Measurements from ENCODE around the gene GSE1.

GSE1 gene

GRCh38 chr16:85613604-85614337, 649 bp downstream of the GSE1 start:
- Mint-ChIP-seq H3K4me1 (ENCODE audit: low read depth) (peaks cover 64% of the 10 kb centered on the region), H3K27ac (no peak overlapping the region), H3K36me3 (ENCODE audit: low read depth) (no peaks in the 10 kb centered on the region), H3K27me3 (no peaks in the 10 kb centered on the region), H3K9me3 (no peaks in the 10 kb centered on the region), H3K4me3 (no peak overlapping the region)

- H3K9me3 Mint-ChIP-seq: no peaks in the 10 kb centered on the region
- H3K27me3 Mint-ChIP-seq: no peaks in the 10 kb centered on the region
- H3K36me3 Mint-ChIP-seq (ENCODE audit: low read depth): no peaks in the 10 kb centered on the region
- peaks cover 57% of the 10 kb centered on the region for H3K4me1 Mint-ChIP-seq (ENCODE audit: low read depth)
- no peak overlapping the region for H3K27ac Mint-ChIP-seq
- H3K4me3 Mint-ChIP-seq: peak overlapping the region; percentile 63
Measured at GRCh38 chr16:85614338-85615013, 1.4 kb downstream of the GSE1 start.

- no peaks in the 10 kb centered on the region for H3K9me3 Mint-ChIP-seq
- H3K4me1 Mint-ChIP-seq (ENCODE audit: low read depth): peaks cover 49% of the 10 kb centered on the region
- H3K36me3 Mint-ChIP-seq (ENCODE audit: low read depth): no peaks in the 10 kb centered on the region
- H3K27me3 Mint-ChIP-seq: no peaks in the 10 kb centered on the region
- peak overlapping the region; percentile 21 for H3K27ac Mint-ChIP-seq
- H3K4me3 Mint-ChIP-seq: peak overlapping the region; percentile 63
Measured at GRCh38 chr16:85615014-85615851, 2.1 kb downstream of the GSE1 start.

DNA sequence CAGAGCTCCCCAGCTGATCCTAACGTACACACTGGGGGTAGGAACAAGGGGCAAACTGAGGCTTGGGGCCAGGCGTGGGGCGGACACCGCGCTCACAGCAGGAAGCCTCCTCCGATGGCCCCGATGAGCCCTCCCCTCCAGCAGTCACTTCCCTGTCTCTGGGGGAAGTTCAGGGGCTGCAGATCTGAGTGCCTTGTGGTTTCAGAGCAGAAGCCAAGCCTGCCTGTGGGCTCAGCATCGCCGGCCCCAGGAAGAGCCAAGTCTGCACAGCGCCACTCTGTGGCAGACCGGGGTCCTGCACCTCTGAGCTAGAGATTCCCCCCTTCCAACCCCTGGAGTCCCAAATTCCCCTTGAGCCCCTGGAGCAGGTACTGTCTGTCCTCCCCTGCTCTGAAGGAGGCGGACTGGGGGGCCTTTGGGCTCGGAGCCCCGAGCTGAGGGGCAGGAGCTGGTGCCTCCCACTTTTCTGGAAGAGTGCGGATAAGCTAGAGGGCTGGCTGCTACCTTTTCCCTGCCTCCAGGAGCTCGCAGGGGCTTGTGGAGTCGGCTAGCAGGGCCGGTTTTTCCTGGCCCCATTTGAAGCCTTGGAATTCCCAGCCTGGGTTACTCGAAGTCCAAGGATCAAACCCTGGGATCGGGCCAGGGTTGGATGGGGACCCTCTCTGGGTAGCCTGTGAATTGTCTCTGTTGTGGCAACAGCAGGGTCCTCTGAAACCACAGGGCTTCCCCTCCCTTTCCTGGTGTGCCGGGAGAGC, 2.9 kb downstream of the GSE1 start:
- Mint-ChIP-seq H3K4me1 (ENCODE audit: low read depth) (peaks cover 49% of the 10 kb centered on the region), H3K27me3 (no peaks in the 10 kb centered on the region), H3K4me3 (peak overlapping the region; percentile 76)

DNA sequence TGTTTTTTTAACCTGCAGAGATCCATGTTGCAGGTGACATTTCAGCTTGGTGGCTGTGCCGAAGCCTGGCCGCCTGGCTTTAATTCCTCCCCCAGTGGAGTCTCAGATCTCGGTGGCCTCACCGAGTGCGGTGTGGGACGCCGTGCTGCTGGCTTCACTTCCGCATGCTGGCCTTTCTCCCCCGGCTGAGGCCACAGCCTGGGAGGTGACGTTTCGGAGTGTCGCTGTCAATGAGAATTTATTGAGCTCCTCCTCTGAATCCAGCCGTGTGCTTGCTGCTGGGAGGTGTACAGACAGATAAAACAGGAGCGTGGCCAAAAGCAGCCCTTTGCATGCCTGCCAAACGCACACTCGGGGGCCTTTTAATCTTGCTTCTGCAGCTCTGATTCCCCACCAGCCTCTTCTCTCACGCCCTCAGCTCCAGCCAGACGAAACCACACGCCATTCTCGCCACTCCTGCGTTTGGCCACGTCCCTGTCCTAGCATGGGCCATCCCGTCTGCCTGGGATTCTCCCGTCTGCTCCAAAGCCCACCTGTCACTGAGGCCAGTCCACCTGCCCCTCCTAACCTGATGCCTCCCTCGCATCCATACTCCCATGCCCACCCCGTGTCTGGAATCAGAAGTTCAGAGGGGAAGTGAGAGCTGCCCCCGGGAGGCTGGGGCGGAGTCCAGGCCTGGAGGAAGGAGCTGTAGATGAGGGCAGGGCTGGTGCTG, 3.6 kb downstream of the GSE1 start:
- H3K36me3 Mint-ChIP-seq (ENCODE audit: low read depth): no peaks in the 10 kb centered on the region
- peak overlapping the region; percentile 72 for H3K27ac Mint-ChIP-seq
- no peaks in the 10 kb centered on the region for H3K27me3 Mint-ChIP-seq
- H3K4me3 Mint-ChIP-seq: peak overlapping the region; percentile 76
- no peaks in the 10 kb centered on the region for H3K9me3 Mint-ChIP-seq
- H3K4me1 Mint-ChIP-seq (ENCODE audit: low read depth): peaks cover 55% of the 10 kb centered on the region

More for the DNA sequence above, 2.9 kb downstream of the GSE1 start:
- Mint-ChIP-seq H3K27ac (peak overlapping the region; percentile 21), H3K36me3 (ENCODE audit: low read depth) (no peaks in the 10 kb centered on the region), H3K9me3 (no peaks in the 10 kb centered on the region)

DNA sequence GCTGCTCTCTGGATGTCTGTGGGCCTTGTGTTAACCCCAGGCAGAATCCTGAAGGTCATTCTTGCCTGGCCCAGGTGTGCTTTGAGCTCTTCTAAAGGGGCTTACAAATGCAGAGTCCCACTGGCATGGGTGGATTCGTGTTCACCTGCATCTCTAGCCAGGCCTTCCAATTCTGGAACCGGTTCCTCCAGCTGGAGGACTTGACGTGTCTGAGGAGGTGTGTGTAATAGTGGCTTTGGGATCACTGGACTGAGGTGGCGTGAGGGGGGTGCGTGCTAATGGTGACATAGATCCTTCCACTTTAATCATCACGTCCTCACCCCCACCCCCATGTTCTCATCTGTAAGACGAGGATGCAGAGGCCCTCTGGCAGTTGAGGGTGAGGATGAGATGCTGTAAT, 4.8 kb downstream of the GSE1 start:
- no peaks in the 10 kb centered on the region for H3K9me3 Mint-ChIP-seq
- H3K4me3 Mint-ChIP-seq: no peak overlapping the region
- no peaks in the 10 kb centered on the region for H3K27me3 Mint-ChIP-seq
- H3K36me3 Mint-ChIP-seq (ENCODE audit: low read depth): no peaks in the 10 kb centered on the region
- H3K4me1 Mint-ChIP-seq (ENCODE audit: low read depth): peaks cover 64% of the 10 kb centered on the region
- no peak overlapping the region for H3K27ac Mint-ChIP-seq

GRCh38 chr16:85618521-85618920, 5.4 kb downstream of the GSE1 start:
- H3K9me3 Mint-ChIP-seq: no peaks in the 10 kb centered on the region
- no peaks in the 10 kb centered on the region for H3K36me3 Mint-ChIP-seq (ENCODE audit: low read depth)
- H3K27ac Mint-ChIP-seq: no peak overlapping the region
- peaks cover 64% of the 10 kb centered on the region for H3K4me1 Mint-ChIP-seq (ENCODE audit: low read depth)
- no peak overlapping the region for H3K4me3 Mint-ChIP-seq
- no peaks in the 10 kb centered on the region for H3K27me3 Mint-ChIP-seq

- H3K36me3 Mint-ChIP-seq (ENCODE audit: low read depth): no peaks in the 10 kb centered on the region
- no peaks in the 10 kb centered on the region for H3K27me3 Mint-ChIP-seq
- H3K9me3 Mint-ChIP-seq: no peaks in the 10 kb centered on the region
- H3K27ac Mint-ChIP-seq: no peak overlapping the region
- no peak overlapping the region for H3K4me3 Mint-ChIP-seq
- peaks cover 67% of the 10 kb centered on the region for H3K4me1 Mint-ChIP-seq (ENCODE audit: low read depth)
Measured at GRCh38 chr16:85619101-85619891, 6.2 kb downstream of the GSE1 start.

DNA sequence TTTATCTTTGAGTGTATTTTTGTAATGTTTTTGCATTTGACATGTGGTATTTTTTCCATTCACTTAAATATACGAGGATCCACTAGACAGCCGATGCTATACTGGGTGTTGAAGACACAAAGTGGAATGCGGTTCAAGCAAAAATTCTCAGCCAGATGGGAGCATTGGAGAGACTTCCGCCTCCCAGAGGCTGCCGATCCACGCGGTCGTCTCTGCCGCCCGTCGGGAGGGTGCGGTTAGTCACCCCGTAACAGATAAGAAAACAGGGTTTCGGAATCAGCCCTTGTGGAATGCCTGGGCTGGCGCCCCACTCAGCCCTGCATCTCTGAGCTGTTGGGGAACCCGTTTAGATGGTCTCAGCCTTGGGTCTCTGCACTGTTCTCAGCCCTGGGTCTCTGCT, 7.3 kb downstream of the GSE1 start:
- H3K9me3 Mint-ChIP-seq: no peaks in the 10 kb centered on the region
- no peaks in the 10 kb centered on the region for H3K36me3 Mint-ChIP-seq (ENCODE audit: low read depth)
- no peaks in the 10 kb centered on the region for H3K27me3 Mint-ChIP-seq
- H3K27ac Mint-ChIP-seq: no peak overlapping the region
- H3K4me1 Mint-ChIP-seq (ENCODE audit: low read depth): peaks cover 65% of the 10 kb centered on the region
- H3K4me3 Mint-ChIP-seq: no peak overlapping the region

- Mint-ChIP-seq H3K9me3 (no peaks in the 10 kb centered on the region), H3K27me3 (no peaks in the 10 kb centered on the region), H3K27ac (no peak overlapping the region), H3K36me3 (ENCODE audit: low read depth) (no peaks in the 10 kb centered on the region), H3K4me1 (ENCODE audit: low read depth) (peaks cover 62% of the 10 kb centered on the region), H3K4me3 (no peak overlapping the region)
Measured at GRCh38 chr16:85621698-85622428, 8.7 kb downstream of the GSE1 start.

DNA sequence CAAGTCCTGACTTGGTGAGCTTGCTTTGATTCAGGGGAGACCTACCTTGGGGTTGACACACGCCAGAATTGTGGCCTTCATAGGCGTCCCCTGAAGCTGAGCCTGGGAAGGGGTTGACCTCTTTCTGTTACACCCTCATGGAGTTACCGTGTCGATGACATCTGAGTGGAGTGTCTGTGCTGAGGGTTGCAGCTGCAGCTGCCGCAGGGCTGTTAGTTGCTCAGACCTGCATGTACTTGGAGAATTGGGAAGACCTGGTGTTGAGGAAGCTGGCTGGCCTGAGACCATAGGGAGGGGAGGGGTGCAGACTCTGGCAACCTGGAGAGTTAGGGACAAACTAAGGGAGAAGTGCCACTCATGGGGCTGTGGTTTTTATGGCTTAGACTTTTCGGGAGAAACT, 9.6 kb downstream of the GSE1 start:
- H3K27ac Mint-ChIP-seq: peak overlapping the region; percentile 47
- no peaks in the 10 kb centered on the region for H3K9me3 Mint-ChIP-seq
- H3K4me1 Mint-ChIP-seq (ENCODE audit: low read depth): peaks cover 59% of the 10 kb centered on the region
- no peaks in the 10 kb centered on the region for H3K36me3 Mint-ChIP-seq (ENCODE audit: low read depth)
- H3K27me3 Mint-ChIP-seq: no peaks in the 10 kb centered on the region
- H3K4me3 Mint-ChIP-seq: no peak overlapping the region

DNA sequence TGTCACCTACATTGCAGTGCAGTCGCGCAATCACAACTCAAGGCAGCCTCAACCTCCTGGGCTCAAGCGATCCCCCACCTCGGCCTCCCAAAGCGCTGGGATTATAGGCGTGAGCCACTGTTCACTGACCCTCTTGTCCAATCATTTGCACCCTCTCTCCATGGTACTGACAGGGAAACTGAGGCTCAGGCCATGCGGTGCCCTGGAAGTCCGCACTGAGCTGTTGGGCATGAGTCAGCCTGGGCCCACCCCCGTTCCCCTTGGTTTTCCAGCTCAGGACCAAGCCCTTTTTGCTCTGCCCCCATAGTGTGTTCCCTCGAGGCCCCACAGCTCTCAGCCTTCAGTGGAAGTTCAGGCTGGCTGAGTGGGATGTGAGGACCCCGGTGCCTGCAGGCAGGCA, 10.1 kb downstream of the GSE1 start:
- no peak overlapping the region for H3K4me3 Mint-ChIP-seq
- H3K36me3 Mint-ChIP-seq (ENCODE audit: low read depth): no peaks in the 10 kb centered on the region
- H3K27me3 Mint-ChIP-seq: no peaks in the 10 kb centered on the region
- no peak overlapping the region for H3K27ac Mint-ChIP-seq
- H3K9me3 Mint-ChIP-seq: no peaks in the 10 kb centered on the region
- peaks cover 53% of the 10 kb centered on the region for H3K4me1 Mint-ChIP-seq (ENCODE audit: low read depth)

- Mint-ChIP-seq H3K27ac (no peak overlapping the region), H3K27me3 (no peaks in the 10 kb centered on the region), H3K4me1 (ENCODE audit: low read depth) (peaks cover 56% of the 10 kb centered on the region), H3K36me3 (ENCODE audit: low read depth) (peaks cover 7% of the 10 kb centered on the region), H3K4me3 (no peak overlapping the region), H3K9me3 (peaks cover 5% of the 10 kb centered on the region)
Measured at GRCh38 chr16:85623997-85624601, 11.0 kb downstream of the GSE1 start.

Data from stimulated activated naive CD8-positive, alpha-beta T cell treated with anti-CD3 and anti-CD28 coated beads, Interleukin-15, Interleukin-2, amounts not matched to agents 100 ng/mL and 50 ng/mL, for 24 hours (primary cell).